ENCODE data around the gene PSAPL1.

GRCh38 chr4:7432531-7433375 lies 2.0 kb downstream of the PSAPL1 start:
- TF ChIP-seq CTCF (IDR thresholded peaks at IDR 0.05) (no peak), POLR2A (IDR thresholded peaks at IDR 0.05) (no peak), POLR2AphosphoS5 (IDR thresholded peaks at IDR 0.05) (no peak), EP300 (IDR thresholded peaks at IDR 0.05) (no peak)
